ELF-1 (cell line): ENCODE results near the gene TANK.
"Not testable (repeated sequence)": the region's sequence is repeated elsewhere in the genome, so short reads cannot be mapped to it uniquely, and the experiment has no call there.

Experiments used
- DNase-seq: peaks from one replicate; pipeline ENCODE4 v3.0.0-alpha.2; 2016; ENCODE audit warnings: low read depth, low spot score

The TANK gene

GRCh38 chr2:161166538-161167409, 6.5 kb downstream of the TANK start:
- no peak for DNase-seq

GRCh38 chr2:161169335-161169734, 9.1 kb downstream of the TANK start:
- no peak for DNase-seq

- DNase-seq: no peak
Measured at GRCh38 chr2:161170377-161170776, 10.1 kb downstream of the TANK start.

GRCh38 chr2:161170958-161171932, 11.0 kb downstream of the TANK start:
- no peak for DNase-seq

GRCh38 chr2:161172901-161173540, 12.8 kb downstream of the TANK start:
- DNase-seq: no peak

- no peak for DNase-seq
Measured at GRCh38 chr2:161173541-161174194, 13.4 kb downstream of the TANK start.

- DNase-seq: no peak
Measured at GRCh38 chr2:161177969-161178368, 17.7 kb downstream of the TANK start.

- no peak for DNase-seq
Measured at GRCh38 chr2:161178756-161179155, 18.5 kb downstream of the TANK start.

GRCh38 chr2:161190050-161190449, 29.8 kb downstream of the TANK start:
- DNase-seq: no peak

- not testable (repeated sequence) for DNase-seq
Measured at GRCh38 chr2:161195602-161196001, 35.4 kb downstream of the TANK start.

GRCh38 chr2:161199912-161200701, 39.9 kb downstream of the TANK start:
- DNase-seq: no peak

- no peak for DNase-seq
Measured at GRCh38 chr2:161204846-161205245, 44.6 kb downstream of the TANK start.

- no peak for DNase-seq
Measured at GRCh38 chr2:161206471-161207032, 46.3 kb downstream of the TANK start.

GRCh38 chr2:161207941-161208340, 47.7 kb downstream of the TANK start:
- DNase-seq: no peak

- peak; percentile 10 for DNase-seq
Measured at GRCh38 chr2:161208527-161209139, 48.4 kb downstream of the TANK start.

GRCh38 chr2:161209902-161210301, 49.7 kb downstream of the TANK start:
- no peak for DNase-seq

- no peak for DNase-seq
Measured at GRCh38 chr2:161217597-161218185, 57.5 kb downstream of the TANK start.

- no peak for DNase-seq
Measured at GRCh38 chr2:161219211-161219610, 59.0 kb downstream of the TANK start.

GRCh38 chr2:161223139-161223732, 63.0 kb downstream of the TANK start:
- DNase-seq: no peak
